Measurements from ENCODE around the gene ITGB5. TPM values are rescaled to one million over a fixed set of nuclear protein-coding genes. Genes with fewer than 3 reads are reported as not detected.

Gene ITGB5
- total RNA-seq, 2 experiments from 2014 or later = not detected

DNA sequence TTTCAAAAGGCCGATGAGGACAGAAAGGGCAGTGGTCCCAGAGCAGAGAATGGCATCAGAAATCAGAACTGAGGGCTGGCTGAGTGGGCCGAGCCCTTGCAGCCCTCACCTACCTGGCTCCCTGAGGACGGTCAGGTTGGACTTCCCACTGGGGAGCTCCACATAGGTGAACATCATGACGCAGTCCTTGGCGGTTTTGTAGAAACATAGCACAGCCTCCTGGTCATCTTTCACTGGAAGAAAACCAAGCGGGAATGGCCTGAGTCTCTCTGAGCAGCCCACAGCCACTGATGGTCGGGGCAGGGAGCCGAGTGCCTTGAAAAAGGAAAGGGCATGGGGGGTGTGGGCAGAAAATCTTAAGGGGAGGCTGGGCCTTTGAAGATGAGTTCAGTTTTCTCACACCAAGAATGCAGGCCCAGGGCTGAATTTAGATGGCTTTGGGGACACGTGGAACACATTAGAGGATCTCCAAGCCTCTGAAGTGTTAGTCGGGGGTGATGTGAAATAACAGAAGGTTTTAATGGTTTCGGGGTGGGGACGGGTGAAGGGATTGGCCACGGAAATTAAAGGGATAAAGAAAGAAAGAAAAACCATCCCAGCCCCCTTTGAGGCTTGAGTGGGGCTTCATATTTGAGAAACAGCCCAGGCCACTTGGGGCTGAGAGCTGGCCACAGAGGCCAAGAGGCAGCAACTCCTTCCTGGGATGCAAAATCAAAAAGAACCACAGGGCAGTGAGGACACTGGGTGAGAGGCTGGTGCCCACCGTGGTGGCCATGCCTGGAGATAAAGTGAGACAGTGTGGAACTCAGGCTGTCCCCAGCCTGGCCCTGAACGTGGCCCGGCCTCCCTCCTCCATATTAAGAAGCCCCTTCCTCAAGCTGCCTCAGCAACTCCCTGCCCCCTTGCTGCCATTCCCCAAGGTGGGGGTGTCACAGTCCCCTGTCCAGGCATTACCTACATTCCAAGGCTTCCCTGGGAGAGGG is 120.8 kb downstream of the ITGB5 start:
- no peak for TF ChIP-seq EZH2phosphoT487 (IDR thresholded peaks at IDR 0.05; ENCODE audit: borderline replicate concordance, low read depth, low read length)
- TF ChIP-seq, protein P1, sequence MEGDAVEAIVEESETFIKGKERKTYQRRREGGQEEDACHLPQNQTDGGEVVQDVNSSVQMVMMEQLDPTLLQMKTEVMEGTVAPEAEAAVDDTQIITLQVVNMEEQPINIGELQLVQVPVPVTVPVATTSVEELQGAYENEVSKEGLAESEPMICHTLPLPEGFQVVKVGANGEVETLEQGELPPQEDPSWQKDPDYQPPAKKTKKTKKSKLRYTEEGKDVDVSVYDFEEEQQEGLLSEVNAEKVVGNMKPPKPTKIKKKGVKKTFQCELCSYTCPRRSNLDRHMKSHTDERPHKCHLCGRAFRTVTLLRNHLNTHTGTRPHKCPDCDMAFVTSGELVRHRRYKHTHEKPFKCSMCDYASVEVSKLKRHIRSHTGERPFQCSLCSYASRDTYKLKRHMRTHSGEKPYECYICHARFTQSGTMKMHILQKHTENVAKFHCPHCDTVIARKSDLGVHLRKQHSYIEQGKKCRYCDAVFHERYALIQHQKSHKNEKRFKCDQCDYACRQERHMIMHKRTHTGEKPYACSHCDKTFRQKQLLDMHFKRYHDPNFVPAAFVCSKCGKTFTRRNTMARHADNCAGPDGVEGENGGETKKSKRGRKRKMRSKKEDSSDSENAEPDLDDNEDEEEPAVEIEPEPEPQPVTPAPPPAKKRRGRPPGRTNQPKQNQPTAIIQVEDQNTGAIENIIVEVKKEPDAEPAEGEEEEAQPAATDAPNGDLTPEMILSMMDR (conservative IDR thresholded peaks at IDR 0.05; ENCODE audit: low read length) = no peak

DNA sequence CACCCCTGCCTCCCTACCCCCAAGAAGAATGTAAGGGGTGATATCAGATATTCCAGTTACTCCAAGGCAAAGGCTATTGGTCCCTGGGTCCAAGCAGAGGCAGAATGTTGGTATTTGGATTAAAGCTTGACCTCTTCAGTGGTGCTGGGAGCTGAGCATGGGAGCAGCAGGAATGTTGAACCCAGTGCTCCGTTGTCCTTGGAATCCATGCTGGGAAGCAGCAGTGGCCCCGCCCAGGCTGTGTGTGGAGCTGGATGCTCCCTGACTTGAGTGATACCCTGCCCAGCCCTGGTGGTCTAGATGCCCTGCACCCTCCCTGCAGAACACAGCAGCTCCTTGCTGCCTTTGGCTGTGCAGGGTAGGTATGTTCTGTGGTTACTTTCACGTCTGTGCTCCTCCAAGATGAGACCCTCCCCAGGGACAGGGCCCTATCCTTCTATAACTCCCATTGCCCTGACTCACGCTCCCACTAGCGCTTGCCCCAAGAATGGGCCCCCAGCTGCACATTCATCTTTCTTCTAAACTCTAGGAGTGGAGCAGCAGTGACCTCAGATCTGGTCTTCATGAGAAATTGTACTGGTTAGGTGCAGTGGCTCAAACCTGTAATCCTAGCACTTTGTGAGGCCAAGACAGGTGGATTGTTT is 121.8 kb downstream of the ITGB5 start:
- POLR2A ChIA-PET = no interaction called here
- no peaks in the 10 kb centered on the region for H3K36me3 ChIP-seq (ENCODE audit: insufficient read depth, low read length)
- H3K4me3 ChIP-seq (ENCODE audit: low read depth, low read length, poor library complexity, severe bottlenecking) = no peak overlapping the region
- H3K27ac ChIP-seq (ENCODE audit: low read depth, low read length, poor library complexity, severe bottlenecking) = no peak overlapping the region
- no peaks in the 10 kb centered on the region for H3K9me2 ChIP-seq (ENCODE audit: insufficient read depth, low read length)
- H4K20me1 ChIP-seq (ENCODE audit: insufficient read depth, low read length) = no peaks in the 10 kb centered on the region
- H3K4me1 ChIP-seq (ENCODE audit: insufficient read depth, low read length, poor library complexity, severe bottlenecking) = no peaks in the 10 kb centered on the region
- intact Hi-C loops (cut with micrococcal nuclease; ENCODE audit: unreplicated experiment) = loop anchor here (10.0 kb wide), 1 partner anchor 819 kb away; no protein-coding TSS in a partner anchor
- TF ChIP-seq EZH2phosphoT487 (IDR thresholded peaks at IDR 0.05; ENCODE audit: borderline replicate concordance, low read depth, low read length) = no peak
- TF ChIP-seq, protein P1 (conservative IDR thresholded peaks at IDR 0.05; ENCODE audit: low read length) = no peak
- CTCF ChIA-PET (ENCODE audit: unreplicated experiment) = no interaction called here
- no peaks in the 10 kb centered on the region for H3K79me2 ChIP-seq (ENCODE audit: insufficient read depth, low read depth, low read length)
- H2AFZ ChIP-seq (ENCODE audit: low read length) = no peak overlapping the region
- no TSS peak for BruUV-seq (replicated peaks)
- H3K4me2 ChIP-seq (ENCODE audit: low read length) = no peak overlapping the region
- DNase-seq (ENCODE audit: low spot score) = no peak
- no peaks in the 10 kb centered on the region for H3K9me3 ChIP-seq (ENCODE audit: low read length)

More for the DNA sequence above, 120.8 kb downstream of the ITGB5 start:
- Histone ChIP-seq H3K9me2 (ENCODE audit: insufficient read depth, low read length) (no peaks in the 10 kb centered on the region), H3K79me2 (ENCODE audit: insufficient read depth, low read depth, low read length) (no peaks in the 10 kb centered on the region), H2AFZ (ENCODE audit: low read length) (no peak overlapping the region), H3K4me3 (ENCODE audit: low read depth, low read length, poor library complexity, severe bottlenecking) (no peak overlapping the region), H3K27ac (ENCODE audit: low read depth, low read length, poor library complexity, severe bottlenecking) (no peak overlapping the region), H4K20me1 (ENCODE audit: insufficient read depth, low read length) (no peaks in the 10 kb centered on the region), H3K36me3 (ENCODE audit: insufficient read depth, low read length) (no peaks in the 10 kb centered on the region), H3K9me3 (ENCODE audit: low read length) (no peaks in the 10 kb centered on the region), H3K4me2 (ENCODE audit: low read length) (no peak overlapping the region), H3K4me1 (ENCODE audit: insufficient read depth, low read length, poor library complexity, severe bottlenecking) (no peaks in the 10 kb centered on the region)
- intact Hi-C loops (cut with micrococcal nuclease; ENCODE audit: unreplicated experiment) = loop anchor here (10.0 kb wide), 1 partner anchor 818 kb away; no protein-coding TSS in a partner anchor
- POLR2A ChIA-PET = interaction anchor here (0.7 kb wide), 1 partner anchor 27 kb away, joined by 4 read pairs; no protein-coding TSS in a partner anchor
- CTCF ChIA-PET (ENCODE audit: unreplicated experiment) = no interaction called here
- no TSS peak for BruUV-seq (replicated peaks)
- no peak for DNase-seq (ENCODE audit: low spot score)
